HL-60 (cell line): Measurements from ENCODE around the gene GAK.
"Not testable (repeated sequence)": the region's sequence is repeated elsewhere in the genome, so short reads cannot be mapped to it uniquely, and the experiment has no call there.

ENCODE experiments used
- CTCF ChIP-seq: IDR thresholded peaks from one replicate; pipeline ENCODE4 v1.5.1; 2011; ENCODE audit warnings: low read length, control low read depth, inconsistent platforms; ENCODE audit not compliant: insufficient read depth
- POLR2AphosphoS5 ChIP-seq: IDR thresholded peaks from 2 replicates; pipeline ENCODE4 v1.6.1; 2012; ENCODE audit warnings: low read depth
- REST ChIP-seq: IDR thresholded peaks from 2 replicates; pipeline ENCODE4 v1.6.1; 2012; ENCODE audit warnings: low read depth; ENCODE audit not compliant: insufficient replicate concordance

GRCh38 chr4:927566-927965 lies 4.5 kb downstream of the GAK start:
- not testable (repeated sequence) for TF ChIP-seq POLR2AphosphoS5, CTCF, REST
